ENCODE measurements around the gene WDR81. TPM values are rescaled to one million over a fixed set of nuclear protein-coding genes. Genes with fewer than 3 reads are reported as not detected.
A peak's percentile ranks its signal among the peaks of the same experiment; 100 is the strongest.
"Not testable (repeated sequence)": the region's sequence is repeated elsewhere in the genome, so short reads cannot be mapped to it uniquely, and the experiment has no call there.

WDR81 gene
- total RNA-seq, 1 donor: 47.8 TPM

- H3K4me3 ChIP-seq (ENCODE audit: insufficient read depth, low read length): no peak overlapping the region
- H3K4me1 ChIP-seq (ENCODE audit: insufficient read depth, low read length): peaks cover 7% of the 10 kb centered on the region
- H3K79me2 ChIP-seq (ENCODE audit: insufficient read depth, low read length): no peaks in the 10 kb centered on the region
- H4K20me1 ChIP-seq (ENCODE audit: insufficient read depth, low read length): no peaks in the 10 kb centered on the region
- no peak for DNase-seq (ENCODE audit: insufficient read length, low spot score, missing footprints)
- no peak overlapping the region for H3K27ac ChIP-seq (ENCODE audit: low read depth, low read length)
- no peak overlapping the region for H3K4me2 ChIP-seq (ENCODE audit: insufficient read depth, low read length)
- H3K27me3 ChIP-seq (ENCODE audit: insufficient read depth, low read length): no peaks in the 10 kb centered on the region
- peaks cover 17% of the 10 kb centered on the region for H3K36me3 ChIP-seq (ENCODE audit: insufficient read depth, low read length)
- no peaks in the 10 kb centered on the region for H3K9me3 ChIP-seq (ENCODE audit: low read depth, low read length)
- no peak overlapping the region for H2AFZ ChIP-seq (ENCODE audit: low read length)
- TF ChIP-seq CTCF (IDR thresholded peaks at IDR 0.05; ENCODE audit: extremely low read depth, low read depth, low read length): no peak
Observed at GRCh38 chr17:1737531-1738291, 13.2 kb downstream of the WDR81 start.

GRCh38 chr17:1741899-1742298, 17.4 kb downstream of the WDR81 start:
- not testable (repeated sequence) for H3K4me3 ChIP-seq (ENCODE audit: insufficient read depth, low read length); H3K4me1 ChIP-seq (ENCODE audit: insufficient read depth, low read length); H4K20me1 ChIP-seq (ENCODE audit: insufficient read depth, low read length); H3K27ac ChIP-seq (ENCODE audit: low read depth, low read length); H3K27me3 ChIP-seq (ENCODE audit: insufficient read depth, low read length); H2AFZ ChIP-seq (ENCODE audit: low read length); H3K4me2 ChIP-seq (ENCODE audit: insufficient read depth, low read length); H3K79me2 ChIP-seq (ENCODE audit: insufficient read depth, low read length); H3K9me3 ChIP-seq (ENCODE audit: low read depth, low read length); H3K36me3 ChIP-seq (ENCODE audit: insufficient read depth, low read length)
- peak; percentile 35 for DNase-seq (ENCODE audit: insufficient read length, low spot score, missing footprints)

GRCh38 chr17:1742371-1743087, 18.0 kb downstream of the WDR81 start, which contains the start of gene SERPINF2:
Gene SERPINF2 (plus strand): TSS chr17:1742871. CDS start chr17:1744996, 2,125 bp downstream.
- peaks cover 2% of the 10 kb centered on the region for H3K36me3 ChIP-seq (ENCODE audit: insufficient read depth, low read length)
- H3K4me1 ChIP-seq (ENCODE audit: insufficient read depth, low read length): no peaks in the 10 kb centered on the region
- no peaks in the 10 kb centered on the region for H3K27me3 ChIP-seq (ENCODE audit: insufficient read depth, low read length)
- peak; percentile 74 for DNase-seq (ENCODE audit: insufficient read length, low spot score, missing footprints)
- no peak for TF ChIP-seq CTCF (IDR thresholded peaks at IDR 0.05; ENCODE audit: extremely low read depth, low read depth, low read length)
- no peaks in the 10 kb centered on the region for H3K9me3 ChIP-seq (ENCODE audit: low read depth, low read length)
- H4K20me1 ChIP-seq (ENCODE audit: insufficient read depth, low read length): no peaks in the 10 kb centered on the region
- H3K79me2 ChIP-seq (ENCODE audit: insufficient read depth, low read length): no peaks in the 10 kb centered on the region
- H3K4me2 ChIP-seq (ENCODE audit: insufficient read depth, low read length): no peak within 1 kb of the TSS
- no peak within 1 kb of the TSS for H3K27ac ChIP-seq (ENCODE audit: low read depth, low read length)
- no peak within 1 kb of the TSS for H2AFZ ChIP-seq (ENCODE audit: low read length)
- no peak within 1 kb of the TSS for H3K4me3 ChIP-seq (ENCODE audit: insufficient read depth, low read length)

GRCh38 chr17:1743088-1743439, 18.6 kb downstream of the WDR81 start:
- Histone ChIP-seq H3K4me1 (ENCODE audit: insufficient read depth, low read length) (no peaks in the 10 kb centered on the region), H3K4me2 (ENCODE audit: insufficient read depth, low read length) (no peak overlapping the region), H3K9me3 (ENCODE audit: low read depth, low read length) (no peaks in the 10 kb centered on the region), H4K20me1 (ENCODE audit: insufficient read depth, low read length) (no peaks in the 10 kb centered on the region), H3K79me2 (ENCODE audit: insufficient read depth, low read length) (no peaks in the 10 kb centered on the region), H3K4me3 (ENCODE audit: insufficient read depth, low read length) (no peak overlapping the region), H3K36me3 (ENCODE audit: insufficient read depth, low read length) (no peaks in the 10 kb centered on the region), H3K27me3 (ENCODE audit: insufficient read depth, low read length) (no peaks in the 10 kb centered on the region), H2AFZ (ENCODE audit: low read length) (no peak overlapping the region), H3K27ac (ENCODE audit: low read depth, low read length) (no peak overlapping the region)
- TF ChIP-seq CTCF (IDR thresholded peaks at IDR 0.05; ENCODE audit: extremely low read depth, low read depth, low read length): no peak
- DNase-seq (ENCODE audit: insufficient read length, low spot score, missing footprints): peak; percentile 51

All from osteoblast (primary cell).